NCI-H187 treated with DMSO at 0.1 percent for 48 hours (cell line): ENCODE measurements around the gene SOX3.

Experiments used
- DNase-seq: peaks from one replicate; lab custom pipeline; 2025; lab: John Stamatoyannopoulos, UW

SOX3 gene

GRCh38 chrX:140495739-140496138, 9.1 kb downstream of the SOX3 start:
- DNase-seq: no peak

GRCh38 chrX:140492066-140492994, 12.5 kb downstream of the SOX3 start:
- DNase-seq: no peak

- no peak for DNase-seq
These were observed 24.1 kb downstream of the SOX3 start for GRCh38 chrX:140480765-140481164.

GRCh38 chrX:140477987-140478386, 26.9 kb downstream of the SOX3 start:
- no peak for DNase-seq

GRCh38 chrX:140475025-140475424, 29.8 kb downstream of the SOX3 start:
- no peak for DNase-seq

GRCh38 chrX:140467211-140467610, 37.7 kb downstream of the SOX3 start:
- no peak for DNase-seq
